PC-9 (cell line): Measurements from ENCODE around the gene CARD11. TPM values are rescaled to one million over a fixed set of nuclear protein-coding genes. Genes with fewer than 3 reads are reported as not detected.
A peak's percentile ranks its signal among the peaks of the same experiment; 100 is the strongest.

ENCODE experiments used
- BruUV-seq: library from RNA; stranded (reverse); fragments of 400-500 nt; replicated peaks from 2 replicates; lab custom pipeline; 2021; lab: Mats Ljungman, UMichigan
- CTCF ChIA-PET: fragments of 300-600 bp; sonication (Branson Sonifier 250); formaldehyde crosslinking; loops from one replicate; lab custom pipeline; 2022; ENCODE audit warnings: antibody characterized with exemption; lab: Charles Lee
- POLR2A ChIA-PET: fragments of 300-600 bp; sonication (Branson Sonifier 250); formaldehyde crosslinking; loops from one replicate; lab custom pipeline; 2022; ENCODE audit warnings: antibody characterized with exemption; ENCODE audit not compliant: unreplicated experiment; lab: Charles Lee
- DNase-seq, 2 experiments: peaks; one replicate each; pipeline versions ENCODE4 v3.0.0 to v3.0.0-alpha.2; 2015 to 2022; ENCODE audit warnings: mixed read lengths in 1 of 2
- H2AFZ ChIP-seq: fragments of 200-600 bp; sonication (generic); 2 replicates; pipeline ENCODE4 v1.8.1; 2017; ENCODE audit warnings: antibody characterized with exemption
- H3F3A ChIP-seq: fragments of 200-600 bp; sonication (generic); 2 replicates; pipeline ENCODE4 v1.8.1; 2017; ENCODE audit warnings: antibody characterized with exemption, mild to moderate bottlenecking, low read depth; ENCODE audit not compliant: insufficient read depth
- H3K27ac ChIP-seq: fragments of 200-600 bp; sonication (generic); 2 replicates; pipeline ENCODE4 v1.6.1; 2016; ENCODE audit warnings: mixed run types
- H3K27me3 ChIP-seq: fragments of 200-600 bp; sonication (generic); 2 replicates; pipeline ENCODE4 v1.6.1; 2016; ENCODE audit warnings: low read depth, mixed run types; ENCODE audit not compliant: insufficient read depth
- H3K36me3 ChIP-seq: fragments of 200-600 bp; sonication (generic); 2 replicates; pipeline ENCODE4 v1.6.1; 2016; ENCODE audit warnings: low read depth, mixed run types
- H3K4me1 ChIP-seq: fragments of 200-600 bp; sonication (generic); replicated peaks from 2 replicates; pipeline ENCODE4 v1.6.1; 2016; ENCODE audit warnings: mixed run types; ENCODE audit not compliant: insufficient read depth
- H3K4me2 ChIP-seq: fragments of 200-600 bp; sonication (generic); 2 replicates; pipeline ENCODE4 v1.6.1; 2017; ENCODE audit warnings: mixed run types
- H3K4me3 ChIP-seq: fragments of 200-600 bp; sonication (generic); 2 replicates; pipeline ENCODE4 v1.6.1; 2016; ENCODE audit warnings: mixed run types
- H3K79me2 ChIP-seq: fragments of 200-600 bp; sonication (generic); 2 replicates; pipeline ENCODE4 v1.6.1; 2017; ENCODE audit warnings: low read depth, mixed run types
- H3K9me2 ChIP-seq: fragments of 200-600 bp; sonication (generic); 2 replicates; pipeline ENCODE4 v1.8.1; 2017; ENCODE audit warnings: mild to moderate bottlenecking; ENCODE audit not compliant: insufficient read depth
- H3K9me3 ChIP-seq: fragments of 200-600 bp; sonication (generic); 2 replicates; pipeline ENCODE4 v1.8.1; 2016; ENCODE audit warnings: low read depth; ENCODE audit not compliant: insufficient read depth
- H4K20me1 ChIP-seq: fragments of 200-600 bp; sonication (generic); 2 replicates; pipeline ENCODE4 v1.8.1; 2017; ENCODE audit not compliant: insufficient read depth
- CTCF ChIP-seq: fragments of 200-600 bp; sonication (generic); conservative IDR thresholded peaks from 2 replicates; pipeline ENCODE4 v1.6.1; 2017; ENCODE audit warnings: mixed run types, antibody characterized with exemption, mild to moderate bottlenecking, moderate library complexity
- EZH2 ChIP-seq: fragments of 200-600 bp; sonication (generic); IDR thresholded peaks from 2 replicates; pipeline ENCODE4 v1.8.0; 2017; ENCODE audit warnings: antibody characterized with exemption, low read depth
- intact Hi-C: fragments of 100-400 bp; cut with micrococcal nuclease; formaldehyde crosslinking; loops from one replicate; pipeline ENCODE4 v1.10.0; 2022; ENCODE audit not compliant: unreplicated experiment
- total RNA-seq: library from RNA; stranded (reverse); gene quantifications from 2 replicates; pipeline ENCODE4 v1.2.3, GENCODE V29; 2021

Gene CARD11
- total RNA-seq, 1 experiment from 2014 or later = 62.6 TPM

- H3K9me3 ChIP-seq = peaks cover 8% of the 10 kb centered on the region; the same call in 1 of the 2 replicates
- no peaks in the 10 kb centered on the region for H4K20me1 ChIP-seq
- no TSS peak for BruUV-seq
- CTCF ChIA-PET = no interaction called here
- H3K9me2 ChIP-seq = no peaks in the 10 kb centered on the region
- no peaks in the 10 kb centered on the region for H3K36me3 ChIP-seq
- no peaks in the 10 kb centered on the region for H3K27me3 ChIP-seq
- no peak overlapping the region for H3K27ac ChIP-seq
- intact Hi-C loops = no loop called here
- no peaks in the 10 kb centered on the region for H3F3A ChIP-seq
- POLR2A ChIA-PET = no interaction called here
- TF ChIP-seq CTCF (no peak), EZH2 (no peak)
- H3K79me2 ChIP-seq = no peaks in the 10 kb centered on the region
- no peak for DNase-seq
- H2AFZ ChIP-seq = no peak overlapping the region
- H3K4me2 ChIP-seq = no peak overlapping the region
- H3K4me3 ChIP-seq = no peak overlapping the region
- H3K4me1 ChIP-seq = no peaks in the 10 kb centered on the region
Observed at GRCh38 chr7:3075441-3075840, 31.8 kb upstream of the CARD11 start.

GRCh38 chr7:3074459-3074821 is 30.8 kb upstream of the CARD11 start:
- Histone ChIP-seq H3K9me2 (no peaks in the 10 kb centered on the region), H3K4me1 (no peaks in the 10 kb centered on the region), H3K4me2 (no peak overlapping the region), H3K9me3 (peaks cover 8% of the 10 kb centered on the region; the same call in 1 of the 2 replicates), H3K36me3 (no peaks in the 10 kb centered on the region), H3K27me3 (no peaks in the 10 kb centered on the region), H2AFZ (no peak overlapping the region), H3K4me3 (no peak overlapping the region), H3F3A (no peaks in the 10 kb centered on the region), H4K20me1 (no peaks in the 10 kb centered on the region), H3K27ac (no peak overlapping the region), H3K79me2 (no peaks in the 10 kb centered on the region)
- intact Hi-C loops = no loop called here
- CTCF ChIA-PET = no interaction called here
- TF ChIP-seq CTCF (no peak), EZH2 (no peak)
- BruUV-seq = no TSS peak
- POLR2A ChIA-PET = interaction anchor here (0.7 kb wide), 1 partner anchor 81 kb away, joined by 6 read pairs; no protein-coding TSS in a partner anchor
- DNase-seq = no peak

GRCh38 chr7:3073763-3074458 is 30.2 kb upstream of the CARD11 start:
- DNase-seq = peak in 1 of 2 experiments; percentile 11
- Histone ChIP-seq H3K79me2 (no peaks in the 10 kb centered on the region), H3K4me1 (no peaks in the 10 kb centered on the region), H3K4me2 (no peak overlapping the region), H4K20me1 (no peaks in the 10 kb centered on the region), H3K27me3 (no peaks in the 10 kb centered on the region), H3F3A (no peaks in the 10 kb centered on the region), H3K9me2 (no peaks in the 10 kb centered on the region), H3K27ac (no peak overlapping the region), H3K4me3 (no peak overlapping the region), H3K36me3 (no peaks in the 10 kb centered on the region), H3K9me3 (peaks cover 8% of the 10 kb centered on the region; the same call in 1 of the 2 replicates), H2AFZ (no peak overlapping the region)
- ChIA-PET CTCF (no interaction called here), POLR2A (interaction anchor here (0.7 kb wide), 1 partner anchor 81 kb away, joined by 6 read pairs; no protein-coding TSS in a partner anchor)
- TF ChIP-seq CTCF (no peak), EZH2 (no peak)
- BruUV-seq = no TSS peak
- intact Hi-C loops = no loop called here
